ENCODE measurements around the gene DNMT3A. TPM values are rescaled to one million over a fixed set of nuclear protein-coding genes. Genes with fewer than 3 reads are reported as not detected.
A peak's percentile ranks its signal among the peaks of the same experiment; 100 is the strongest.

Gene DNMT3A
- total and polyA plus RNA-seq, 3 experiments from 2014 or later = 19.4 to 80.7 (median 77.9) TPM

GRCh38 chr2:25342372-25343186 is 854 bp upstream of the DNMT3A start:
- Mint-ChIP-seq H3K27me3 (peaks cover 0 to 1% of the 10 kb centered on the region in 2 donors), H3K4me1 (peaks cover 23 to 33% (median 27%) of the 10 kb centered on the region in 3 donors), H3K27ac (peak overlapping the region in 4 of 8 donors; percentile 12 to 81 (median 42)), H3K36me3 (peaks cover 0 to 1% (median 0%) of the 10 kb centered on the region in 3 donors), H3K4me3 (peak overlapping the region; percentile 71 to 91 (median 77)), H3K9me3 (no peaks in the 10 kb centered on the region)
- Histone ChIP-seq H3K27me3 (ENCODE audit: insufficient read depth, low read length, poor library complexity, severe bottlenecking) (no peaks in the 10 kb centered on the region), H3K4me3 (ENCODE audit: low read length) (peak overlapping the region; percentile 20), H3K4me1 (ENCODE audit: insufficient read depth, low read length) (peaks cover 23% of the 10 kb centered on the region), H3K36me3 (ENCODE audit: insufficient read depth, low read length) (no peaks in the 10 kb centered on the region), H3K9me3 (ENCODE audit: low read length) (no peaks in the 10 kb centered on the region), H3K27ac (ENCODE audit: low read depth, low read length) (no peak overlapping the region)
- ChIA-PET POLR2A (interaction anchor here (0.7 to 1.0 kb wide), 3 partner anchors 34 to 66 kb away, joined by 3 to 5 read pairs (median 3); no protein-coding TSS in a partner anchor), CTCF (interaction anchor here (0.7 to 3.2 kb wide), 12 partner anchors 10 to 265 kb away, joined by 3 to 13 read pairs (median 4); no protein-coding TSS in a partner anchor)
- DNase-seq = peak; percentile 70 to 87 (median 81)

- no peaks in the 10 kb centered on the region for H3K9me3 ChIP-seq (ENCODE audit: low read length)
- H3K27me3 ChIP-seq (ENCODE audit: insufficient read depth, low read length, poor library complexity, severe bottlenecking) = no peaks in the 10 kb centered on the region
- Mint-ChIP-seq H3K27me3 (peaks cover 0 to 1% of the 10 kb centered on the region in 2 donors), H3K4me1 (peaks cover 29 to 40% (median 34%) of the 10 kb centered on the region in 3 donors), H3K27ac (no peak overlapping the region), H3K9me3 (no peaks in the 10 kb centered on the region), H3K4me3 (no peak overlapping the region), H3K36me3 (peaks cover 0 to 4% (median 0%) of the 10 kb centered on the region in 3 donors)
- no peak overlapping the region for H3K4me3 ChIP-seq (ENCODE audit: low read length)
- POLR2A ChIA-PET = no interaction called here
- H3K4me1 ChIP-seq (ENCODE audit: insufficient read depth, low read length) = peaks cover 35% of the 10 kb centered on the region
- H3K27ac ChIP-seq (ENCODE audit: low read depth, low read length) = no peak overlapping the region
- CTCF ChIA-PET = interaction anchor here (1.1 to 1.8 kb wide), 2 partner anchors 21 to 40 kb away, joined by 3 to 6 read pairs; no protein-coding TSS in a partner anchor
- H3K36me3 ChIP-seq (ENCODE audit: insufficient read depth, low read length) = no peaks in the 10 kb centered on the region
- peak in 2 of 5 donors; percentile 33 to 52 for DNase-seq
Measured at GRCh38 chr2:25341011-25341727, 556 bp downstream of the DNMT3A start.

- H3K4me1 ChIP-seq (ENCODE audit: insufficient read depth, low read length) = peaks cover 41% of the 10 kb centered on the region
- peak overlapping the region; percentile 59 to 87 (median 69) for H3K4me3 Mint-ChIP-seq
- peak in 1 of 5 donors; percentile 41 for DNase-seq
Measured at GRCh38 chr2:25340181-25340921, 1.4 kb downstream of the DNMT3A start.

GRCh38 chr2:25339791-25340180 is 1.9 kb downstream of the DNMT3A start:
- peaks cover 38 to 51% (median 46%) of the 10 kb centered on the region in 3 donors for H3K4me1 Mint-ChIP-seq
- Histone ChIP-seq H3K27ac (ENCODE audit: low read depth, low read length) (no peak overlapping the region), H3K27me3 (ENCODE audit: insufficient read depth, low read length, poor library complexity, severe bottlenecking) (no peaks in the 10 kb centered on the region), H3K9me3 (ENCODE audit: low read length) (no peaks in the 10 kb centered on the region), H3K36me3 (ENCODE audit: insufficient read depth, low read length) (no peaks in the 10 kb centered on the region), H3K4me3 (ENCODE audit: low read length) (no peak overlapping the region), H3K4me1 (ENCODE audit: insufficient read depth, low read length) (peaks cover 47% of the 10 kb centered on the region)
- ChIA-PET POLR2A (interaction anchor here (0.5 kb wide), 1 partner anchor 21 kb away, joined by 6 read pairs; no protein-coding TSS in a partner anchor), CTCF (interaction anchor here (0.6 to 1.8 kb wide), 5 partner anchors 22 to 54 kb away, joined by 3 to 6 read pairs (median 3); no protein-coding TSS in a partner anchor)
- H3K9me3 Mint-ChIP-seq = no peaks in the 10 kb centered on the region
- DNase-seq = peak in 2 of 5 donors; percentile 38 to 56
- H3K4me3 Mint-ChIP-seq = peak overlapping the region; percentile 66 to 88 (median 82)
- peaks cover 0 to 4% (median 0%) of the 10 kb centered on the region in 3 donors for H3K36me3 Mint-ChIP-seq
- peaks cover 0 to 1% of the 10 kb centered on the region in 2 donors for H3K27me3 Mint-ChIP-seq
- H3K27ac Mint-ChIP-seq = peak overlapping the region in 7 of 8 donors; percentile 63 to 96 (median 74)

More at GRCh38 chr2:25340181-25340921, 1.4 kb downstream of the DNMT3A start:
- H3K27ac Mint-ChIP-seq = peak overlapping the region in 1 of 8 donors; percentile 14
- peaks cover 0 to 4% (median 0%) of the 10 kb centered on the region in 3 donors for H3K36me3 Mint-ChIP-seq
- no peaks in the 10 kb centered on the region for H3K9me3 Mint-ChIP-seq
- Histone ChIP-seq H3K27ac (ENCODE audit: low read depth, low read length) (no peak overlapping the region), H3K36me3 (ENCODE audit: insufficient read depth, low read length) (no peaks in the 10 kb centered on the region), H3K4me3 (ENCODE audit: low read length) (no peak overlapping the region), H3K27me3 (ENCODE audit: insufficient read depth, low read length, poor library complexity, severe bottlenecking) (no peaks in the 10 kb centered on the region), H3K9me3 (ENCODE audit: low read length) (no peaks in the 10 kb centered on the region)
- CTCF ChIA-PET = interaction anchor here (0.9 to 1.8 kb wide), 4 partner anchors 22 to 39 kb away, joined by 3 to 6 read pairs (median 4); no protein-coding TSS in a partner anchor
- POLR2A ChIA-PET = no interaction called here
- H3K27me3 Mint-ChIP-seq = peaks cover 0 to 1% of the 10 kb centered on the region in 2 donors
- H3K4me1 Mint-ChIP-seq = peaks cover 33 to 46% (median 40%) of the 10 kb centered on the region in 3 donors

- H3K9me3 ChIP-seq (ENCODE audit: low read length) = no peaks in the 10 kb centered on the region
- peak overlapping the region in 7 of 8 donors; percentile 67 to 96 (median 80) for H3K27ac Mint-ChIP-seq
- peak overlapping the region; percentile 66 to 87 (median 82) for H3K4me3 Mint-ChIP-seq
- POLR2A ChIA-PET = interaction anchor here (0.5 to 1.9 kb wide), 2 partner anchors 16 to 22 kb away, joined by 5 to 6 read pairs; no protein-coding TSS in a partner anchor
- no peaks in the 10 kb centered on the region for H3K27me3 ChIP-seq (ENCODE audit: insufficient read depth, low read length, poor library complexity, severe bottlenecking)
- H3K27me3 Mint-ChIP-seq = peaks cover 0 to 1% of the 10 kb centered on the region in 2 donors
- H3K9me3 Mint-ChIP-seq = no peaks in the 10 kb centered on the region
- peaks cover 44 to 57% (median 51%) of the 10 kb centered on the region in 3 donors for H3K4me1 Mint-ChIP-seq
- no peak for DNase-seq
- CTCF ChIA-PET = interaction anchor here (0.6 to 1.8 kb wide), 4 partner anchors 23 to 53 kb away, joined by 3 to 6 read pairs (median 4); no protein-coding TSS in a partner anchor
- H3K36me3 ChIP-seq (ENCODE audit: insufficient read depth, low read length) = no peaks in the 10 kb centered on the region
- peaks cover 0 to 4% (median 0%) of the 10 kb centered on the region in 3 donors for H3K36me3 Mint-ChIP-seq
- H3K4me3 ChIP-seq (ENCODE audit: low read length) = no peak overlapping the region
- H3K27ac ChIP-seq (ENCODE audit: low read depth, low read length) = no peak overlapping the region
- peaks cover 52% of the 10 kb centered on the region for H3K4me1 ChIP-seq (ENCODE audit: insufficient read depth, low read length)
Measured at GRCh38 chr2:25339211-25339674, 2.5 kb downstream of the DNMT3A start.

- H3K27me3 Mint-ChIP-seq = peaks cover 0 to 1% of the 10 kb centered on the region in 2 donors
- ChIA-PET POLR2A (interaction anchor here (1.9 kb wide), 1 partner anchor 15 kb away, joined by 5 read pairs; no protein-coding TSS in a partner anchor), CTCF (interaction anchor here (1.0 to 1.8 kb wide), 3 partner anchors 24 to 62 kb away, joined by 3 to 5 read pairs (median 3); no protein-coding TSS in a partner anchor)
- H3K4me1 ChIP-seq (ENCODE audit: insufficient read depth, low read length) = peaks cover 61% of the 10 kb centered on the region
- no peak overlapping the region for H3K27ac ChIP-seq (ENCODE audit: low read depth, low read length)
- peak overlapping the region in 6 of 7 donors; percentile 75 to 87 (median 82) for H3K4me3 Mint-ChIP-seq
- no peaks in the 10 kb centered on the region for H3K9me3 ChIP-seq (ENCODE audit: low read length)
- peaks cover 0 to 4% (median 0%) of the 10 kb centered on the region in 3 donors for H3K36me3 Mint-ChIP-seq
- DNase-seq = no peak
- H3K27me3 ChIP-seq (ENCODE audit: insufficient read depth, low read length, poor library complexity, severe bottlenecking) = no peaks in the 10 kb centered on the region
- no peaks in the 10 kb centered on the region for H3K36me3 ChIP-seq (ENCODE audit: insufficient read depth, low read length)
- H3K9me3 Mint-ChIP-seq = no peaks in the 10 kb centered on the region
- peaks cover 50 to 64% (median 58%) of the 10 kb centered on the region in 3 donors for H3K4me1 Mint-ChIP-seq
- H3K27ac Mint-ChIP-seq = peak overlapping the region in 7 of 8 donors; percentile 69 to 96 (median 84)
- H3K4me3 ChIP-seq (ENCODE audit: low read length) = no peak overlapping the region
Measured at GRCh38 chr2:25338401-25338800, 3.3 kb downstream of the DNMT3A start.

Data from CD8-positive, alpha-beta memory T cell (primary cell).